ENCODE data around the gene EPHA8.

The EPHA8 gene

DNA sequence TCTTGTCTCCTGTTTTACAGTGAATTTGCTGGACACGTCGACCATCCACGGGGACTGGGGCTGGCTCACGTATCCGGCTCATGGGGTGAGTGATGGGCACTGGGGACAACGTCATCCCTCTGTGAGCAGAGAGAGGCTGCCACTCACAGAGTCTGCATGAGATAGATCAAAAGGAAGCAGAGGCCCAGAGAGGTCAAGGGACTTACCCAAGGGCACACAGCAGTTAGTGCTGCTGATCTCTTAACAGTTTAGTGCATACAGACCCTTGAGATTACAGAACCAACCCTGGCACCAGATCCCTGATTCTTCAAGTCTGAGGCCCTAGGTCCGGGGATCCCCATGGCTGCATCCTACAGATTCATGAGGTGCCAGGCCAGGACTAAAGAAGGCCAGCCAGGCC is 6.0 kb downstream of the EPHA8 start:
- DNase-seq: no peak

DNA sequence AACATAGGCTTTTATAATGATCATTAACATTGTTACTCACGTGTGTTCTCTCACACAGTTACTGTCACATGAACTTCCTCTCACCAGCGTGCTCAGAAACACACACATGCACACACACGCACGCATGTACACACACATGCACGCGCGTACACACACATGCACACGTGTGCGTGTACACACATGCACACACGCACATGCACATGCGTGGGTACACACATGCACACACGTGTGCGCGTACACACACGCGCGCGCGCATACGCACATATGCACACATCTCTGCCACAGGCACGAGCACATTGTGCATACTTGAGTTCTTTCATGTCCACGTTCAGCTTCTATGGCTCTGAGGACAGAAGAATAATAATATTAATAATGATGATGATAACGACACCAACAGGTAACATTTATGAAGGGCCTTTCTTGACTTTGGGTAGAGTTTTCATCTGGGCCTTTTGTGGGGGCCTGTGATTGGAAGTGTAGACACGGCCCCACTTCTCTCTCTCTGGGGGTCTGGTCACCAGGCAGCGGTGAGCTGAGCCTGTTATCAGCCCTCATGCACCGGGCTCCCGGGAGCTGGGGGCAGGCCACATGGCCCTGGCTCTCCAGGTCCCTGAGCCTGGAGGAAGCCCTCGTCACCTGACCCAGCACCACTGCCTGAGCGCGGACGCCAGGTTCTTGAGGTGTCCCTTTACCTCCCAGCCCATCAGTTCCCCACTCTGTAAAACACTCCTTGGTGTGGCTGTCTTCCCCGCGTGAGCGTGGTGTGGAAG is 7.0 kb downstream of the EPHA8 start:
- no peak for DNase-seq

DNA sequence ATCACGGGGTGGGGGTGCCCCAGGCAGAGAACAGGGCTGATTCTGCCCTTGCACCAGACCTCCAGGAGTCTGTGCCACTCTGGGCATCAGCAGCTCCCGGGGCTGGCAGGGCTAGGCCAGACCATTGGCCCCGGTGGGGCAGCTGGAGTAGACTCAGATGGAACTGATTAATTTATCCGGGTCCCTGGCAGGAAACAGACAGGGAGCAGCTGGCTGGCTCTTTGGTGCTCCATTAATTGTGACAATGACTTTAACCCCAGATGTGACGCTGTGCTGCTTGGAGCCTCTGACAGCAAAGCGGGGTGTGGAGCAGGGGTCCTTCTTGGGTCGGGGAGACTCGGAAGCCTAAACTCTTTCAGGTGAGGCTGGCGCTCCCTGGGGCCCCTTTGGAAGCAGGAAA is 9.5 kb downstream of the EPHA8 start:
- no peak for DNase-seq

DNA sequence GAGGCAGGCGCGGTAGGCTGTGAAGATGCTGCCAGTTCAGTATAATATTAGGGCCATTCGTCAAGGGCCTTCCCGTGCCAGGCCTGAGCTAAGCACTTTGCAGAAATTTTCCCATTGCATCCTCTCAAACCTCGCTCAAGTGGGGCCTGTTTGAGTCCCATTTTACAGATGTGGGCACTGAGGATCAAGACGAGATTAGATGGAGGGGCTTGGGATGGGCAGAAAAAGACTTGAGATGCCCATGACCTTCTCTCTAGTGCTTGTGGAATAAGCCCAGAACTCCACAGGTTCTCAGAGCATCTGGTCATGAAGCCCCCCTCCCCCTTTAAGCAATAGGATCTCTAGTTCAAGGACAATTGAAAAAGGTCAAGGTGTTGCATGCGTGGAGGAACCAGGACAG is 9.9 kb downstream of the EPHA8 start:
- no peak for DNase-seq

DNA sequence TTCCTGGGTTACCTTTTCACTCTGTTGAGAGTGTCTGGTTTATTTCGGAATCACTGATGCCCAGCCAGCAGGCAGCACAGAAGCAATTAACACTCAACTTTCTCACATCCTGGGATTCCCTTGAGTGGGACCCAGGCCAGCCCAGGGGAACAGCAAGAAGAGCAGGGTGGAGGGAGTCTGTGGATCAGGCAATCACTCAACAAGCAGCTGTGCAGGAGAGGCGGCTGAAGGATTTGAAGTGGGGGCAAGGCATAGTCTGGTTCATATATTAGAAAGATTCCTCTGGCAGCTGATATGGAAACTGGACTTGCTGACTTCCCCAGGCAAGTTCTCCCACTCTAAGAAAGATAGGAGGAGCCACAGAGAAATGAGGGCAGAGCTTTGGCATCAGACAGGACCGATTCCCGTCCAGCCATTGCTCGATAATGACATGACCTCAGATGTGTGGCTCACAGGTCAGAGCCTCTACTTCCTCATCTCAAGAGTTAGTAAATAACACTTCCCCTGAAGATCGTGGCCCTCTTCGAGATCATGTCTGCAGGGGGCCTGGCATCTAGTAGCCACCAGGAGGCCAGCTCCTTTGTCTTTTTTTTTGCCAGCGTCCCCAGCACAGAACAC is 12.4 kb downstream of the EPHA8 start:
- no peak for DNase-seq

DNA sequence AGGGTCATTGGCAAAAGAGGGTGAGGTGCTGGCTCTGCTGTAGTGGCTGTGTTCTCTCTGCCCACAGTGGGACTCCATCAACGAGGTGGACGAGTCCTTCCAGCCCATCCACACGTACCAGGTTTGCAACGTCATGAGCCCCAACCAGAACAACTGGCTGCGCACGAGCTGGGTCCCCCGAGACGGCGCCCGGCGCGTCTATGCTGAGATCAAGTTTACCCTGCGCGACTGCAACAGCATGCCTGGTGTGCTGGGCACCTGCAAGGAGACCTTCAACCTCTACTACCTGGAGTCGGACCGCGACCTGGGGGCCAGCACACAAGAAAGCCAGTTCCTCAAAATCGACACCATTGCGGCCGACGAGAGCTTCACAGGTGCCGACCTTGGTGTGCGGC is 12.9 kb downstream of the EPHA8 start:
- DNase-seq: no peak

DNA sequence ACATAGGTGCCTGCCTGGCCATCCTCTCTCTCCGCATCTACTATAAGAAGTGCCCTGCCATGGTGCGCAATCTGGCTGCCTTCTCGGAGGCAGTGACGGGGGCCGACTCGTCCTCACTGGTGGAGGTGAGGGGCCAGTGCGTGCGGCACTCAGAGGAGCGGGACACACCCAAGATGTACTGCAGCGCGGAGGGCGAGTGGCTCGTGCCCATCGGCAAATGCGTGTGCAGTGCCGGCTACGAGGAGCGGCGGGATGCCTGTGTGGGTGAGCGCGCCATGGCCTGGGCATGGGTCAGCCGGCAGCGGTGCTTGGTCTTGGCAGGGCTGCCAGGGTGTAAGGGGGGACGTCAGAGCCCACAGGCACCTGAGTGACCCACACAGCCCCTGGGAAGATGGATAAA is 13.3 kb downstream of the EPHA8 start:
- no peak for DNase-seq

DNA sequence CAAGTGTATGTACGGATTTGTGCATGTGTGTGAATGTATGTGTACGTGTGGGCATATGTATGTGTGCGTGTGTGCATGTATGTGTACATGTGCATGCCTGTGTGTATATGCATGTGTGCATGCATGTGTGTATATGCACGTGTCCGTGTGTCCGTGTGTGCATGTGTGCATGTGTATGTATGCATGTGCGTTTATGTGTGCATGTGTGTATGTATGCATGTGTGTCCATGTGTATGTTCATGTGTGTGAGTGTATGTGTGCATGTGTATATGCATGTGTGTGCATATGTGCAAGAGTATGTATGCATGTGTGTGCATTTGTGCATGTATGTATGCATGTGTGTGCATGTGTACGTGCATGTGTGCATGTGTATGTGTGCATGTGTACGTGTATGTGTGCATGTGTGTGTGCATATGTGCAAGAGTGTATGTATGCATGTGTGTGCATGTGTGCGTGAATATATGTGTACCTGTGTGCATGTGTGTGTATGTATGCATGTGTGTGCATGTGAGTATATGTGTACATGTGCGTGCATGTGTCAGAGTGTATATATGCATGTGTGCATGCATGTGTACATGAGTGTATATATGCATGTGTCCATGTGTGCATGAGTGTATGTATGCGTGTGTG is 15.6 kb downstream of the EPHA8 start:
- DNase-seq: no peak

DNA sequence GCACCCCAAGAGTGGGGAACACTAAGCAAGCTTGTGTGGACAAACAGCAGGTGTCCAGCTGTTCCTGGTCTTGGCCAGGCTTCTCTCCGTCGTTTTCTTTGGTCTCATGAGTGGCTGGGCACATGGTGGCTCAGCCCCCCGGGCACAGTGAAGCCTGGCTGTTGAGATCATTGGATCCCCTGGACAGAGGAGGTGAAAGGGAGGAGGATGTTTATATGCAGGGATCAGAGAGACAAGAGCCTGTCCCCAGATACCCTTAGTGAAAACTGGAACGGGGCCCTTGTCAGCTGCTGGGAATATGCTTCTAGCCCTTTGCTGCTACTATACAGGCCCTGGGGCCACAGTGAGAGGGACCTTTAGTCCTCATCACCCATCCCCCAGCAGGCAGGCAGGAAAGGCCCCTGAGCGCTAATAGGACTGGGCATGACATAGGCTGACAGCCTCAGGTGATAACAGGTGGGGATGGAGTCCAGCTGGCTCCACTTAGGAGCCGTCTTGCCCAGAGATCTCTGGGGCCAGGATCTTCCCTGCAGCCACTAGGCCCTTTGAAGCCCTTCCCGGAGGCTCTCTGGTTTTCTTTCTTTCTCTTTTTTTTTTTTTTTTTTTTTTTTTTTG is 16.4 kb downstream of the EPHA8 start:
- DNase-seq: no peak

DNA sequence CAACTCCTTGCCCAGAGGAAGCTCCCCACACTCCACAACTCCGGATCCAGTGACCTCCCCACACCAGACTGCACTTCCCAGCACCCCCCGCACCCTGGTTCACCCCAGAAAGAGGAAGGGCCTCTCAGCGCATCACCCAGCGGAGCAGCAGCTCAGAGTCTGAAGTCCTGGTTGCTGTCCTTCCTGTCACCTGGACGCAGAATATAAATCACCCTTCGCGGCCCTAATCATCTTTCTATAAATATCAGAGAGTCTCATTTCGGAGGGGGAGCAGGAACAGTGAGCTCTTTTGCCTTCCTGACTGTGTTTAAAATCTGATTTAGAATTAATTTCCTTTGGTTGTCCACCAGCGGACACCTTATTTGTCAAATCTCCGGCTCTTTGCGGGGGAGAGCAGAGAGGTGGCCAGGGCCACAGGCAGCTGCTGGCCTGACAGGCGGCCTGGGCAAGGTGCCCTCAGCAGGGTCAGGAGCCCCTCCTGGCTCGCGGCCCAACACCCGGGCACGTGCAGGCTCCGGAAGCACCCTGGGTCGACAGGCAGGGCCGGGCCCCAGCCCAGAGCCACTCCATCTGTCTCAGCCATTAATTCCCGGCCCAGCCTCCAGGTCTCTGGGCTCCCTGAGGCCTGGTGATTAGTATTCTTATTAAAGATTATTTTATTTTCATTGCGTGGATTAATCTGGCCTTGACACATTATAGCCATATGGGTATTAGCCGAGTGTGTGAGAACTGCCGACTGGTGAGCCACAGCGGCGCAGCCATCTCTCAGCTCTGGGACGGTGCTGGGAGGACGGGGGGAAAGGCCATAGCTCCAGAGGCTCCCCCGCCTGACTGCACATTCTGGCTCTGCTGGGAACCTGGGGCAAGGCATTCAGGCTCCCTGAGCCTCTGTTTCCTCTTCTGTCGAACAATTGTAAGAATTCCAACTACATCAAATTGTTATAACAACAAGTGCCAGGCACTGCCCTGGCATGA is 19.7 kb downstream of the EPHA8 start:
- no peak for DNase-seq

DNA sequence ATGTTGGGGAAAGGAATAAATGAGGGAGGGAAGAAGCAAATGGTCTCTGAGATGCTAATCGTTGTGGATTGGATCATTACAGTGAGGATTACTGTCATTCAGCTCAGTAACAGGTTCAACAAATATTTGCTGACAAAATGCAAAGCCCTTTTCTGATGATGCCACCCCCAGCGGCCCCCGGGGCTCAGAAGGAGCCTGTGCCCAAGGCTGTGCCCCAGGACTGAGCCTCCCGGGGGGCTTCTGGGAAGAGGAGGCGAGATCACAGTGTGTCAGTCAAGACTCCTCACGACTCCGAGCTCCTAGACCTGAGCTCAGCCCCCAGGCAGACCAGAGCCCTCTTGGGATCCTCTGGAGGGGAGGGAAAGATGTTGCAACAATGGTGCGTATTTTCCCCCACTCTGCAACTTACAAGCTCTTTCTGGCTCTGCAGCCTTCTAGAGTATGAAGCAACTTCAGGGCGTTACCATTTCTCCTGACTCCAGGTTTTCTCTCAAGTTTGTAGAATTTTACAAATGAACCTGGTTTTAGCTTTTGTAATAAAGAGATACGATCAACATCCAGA is 20.8 kb downstream of the EPHA8 start:
- no peak for DNase-seq

DNA sequence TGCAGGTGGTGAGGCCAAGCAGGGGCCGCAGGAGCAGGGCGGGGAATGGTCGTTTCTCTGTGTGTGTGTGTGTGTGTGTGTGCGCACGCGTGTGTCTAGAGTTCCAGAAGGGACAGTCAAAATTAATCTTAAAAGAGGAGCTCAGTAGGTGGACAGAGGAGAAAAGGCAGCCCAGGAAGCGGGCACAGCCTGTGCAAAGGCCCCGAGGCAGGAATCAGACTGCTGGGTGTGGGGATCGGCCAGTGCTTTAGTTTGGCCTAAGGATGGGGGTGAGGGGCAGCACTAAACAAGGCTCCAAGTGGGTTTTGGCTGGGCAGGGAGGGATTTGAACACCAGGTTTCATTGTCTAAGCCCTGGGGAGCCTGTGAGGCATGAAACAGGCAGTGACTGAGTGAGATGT is 21.7 kb downstream of the EPHA8 start:
- DNase-seq: no peak

DNA sequence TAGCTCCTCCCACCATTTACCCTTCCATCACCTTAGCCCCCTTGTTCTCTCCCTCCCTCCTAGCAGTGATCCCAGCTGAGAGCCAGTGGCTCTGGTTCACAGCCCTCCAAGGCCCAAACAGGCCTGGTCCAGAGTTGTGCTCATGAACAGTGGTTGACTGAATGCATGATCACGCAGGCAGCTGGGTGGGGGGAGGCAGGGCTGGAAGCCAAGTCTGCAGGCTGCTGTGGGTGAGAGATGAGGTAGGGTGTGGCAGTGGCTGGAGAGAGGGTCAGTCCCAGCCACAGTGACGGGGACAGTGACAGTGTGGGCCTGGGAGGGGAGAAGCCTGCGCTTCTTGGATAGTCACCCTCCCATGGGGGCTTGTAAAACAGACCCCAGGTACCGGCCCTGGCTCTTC is 22.2 kb downstream of the EPHA8 start:
- no peak for DNase-seq

DNA sequence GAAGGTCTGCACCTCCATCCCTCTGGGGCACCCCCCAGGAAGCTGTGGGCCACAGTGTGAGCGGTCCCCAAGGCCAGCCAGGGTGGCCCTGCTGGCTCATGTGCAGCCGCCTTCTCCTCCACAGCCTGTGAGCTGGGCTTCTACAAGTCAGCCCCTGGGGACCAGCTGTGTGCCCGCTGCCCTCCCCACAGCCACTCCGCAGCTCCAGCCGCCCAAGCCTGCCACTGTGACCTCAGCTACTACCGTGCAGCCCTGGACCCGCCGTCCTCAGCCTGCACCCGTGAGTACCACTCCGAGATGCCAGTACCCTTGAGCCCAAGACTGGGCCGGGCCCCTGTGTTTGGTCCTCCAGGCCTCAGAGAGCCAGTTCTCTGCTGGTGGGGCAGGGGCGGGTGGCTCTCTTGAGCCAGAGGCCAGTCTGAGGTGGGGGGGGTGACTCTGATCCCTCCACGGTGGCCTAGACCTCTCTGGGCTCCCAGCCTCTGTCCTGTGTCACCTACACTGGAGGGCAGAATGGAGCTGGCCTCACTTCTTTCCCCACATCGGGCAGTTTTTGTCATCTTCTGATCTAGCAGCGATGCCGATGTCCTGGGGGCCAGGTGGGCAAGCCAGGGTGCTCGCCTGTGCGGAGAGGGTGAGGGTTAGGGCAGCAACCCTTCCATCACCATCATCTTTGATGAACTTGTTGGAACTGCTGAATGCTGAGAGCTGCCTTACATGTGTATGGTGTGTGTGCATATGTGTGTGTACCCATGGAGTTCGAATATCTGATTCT is 23.3 kb downstream of the EPHA8 start:
- no peak for DNase-seq

DNA sequence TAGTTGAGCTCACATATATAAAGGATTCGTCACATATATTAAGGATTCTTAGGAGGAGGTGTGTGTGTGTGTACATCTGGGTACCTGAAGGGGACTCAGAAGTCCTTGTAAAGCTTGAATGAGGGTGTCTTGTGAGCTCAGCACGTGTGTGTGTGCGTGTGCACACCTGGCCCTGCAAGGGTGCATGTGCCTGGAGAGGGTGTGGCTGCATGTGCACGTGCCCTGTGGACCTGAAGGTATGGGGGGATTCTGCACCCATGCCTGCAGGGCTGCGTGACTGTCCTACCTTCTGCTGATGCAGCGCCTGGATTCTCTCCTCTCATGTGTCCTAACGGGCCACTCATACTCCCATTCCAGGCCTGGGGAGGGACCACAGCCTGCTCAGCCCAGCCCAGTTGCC is 24.0 kb downstream of the EPHA8 start:
- DNase-seq: no peak

DNA sequence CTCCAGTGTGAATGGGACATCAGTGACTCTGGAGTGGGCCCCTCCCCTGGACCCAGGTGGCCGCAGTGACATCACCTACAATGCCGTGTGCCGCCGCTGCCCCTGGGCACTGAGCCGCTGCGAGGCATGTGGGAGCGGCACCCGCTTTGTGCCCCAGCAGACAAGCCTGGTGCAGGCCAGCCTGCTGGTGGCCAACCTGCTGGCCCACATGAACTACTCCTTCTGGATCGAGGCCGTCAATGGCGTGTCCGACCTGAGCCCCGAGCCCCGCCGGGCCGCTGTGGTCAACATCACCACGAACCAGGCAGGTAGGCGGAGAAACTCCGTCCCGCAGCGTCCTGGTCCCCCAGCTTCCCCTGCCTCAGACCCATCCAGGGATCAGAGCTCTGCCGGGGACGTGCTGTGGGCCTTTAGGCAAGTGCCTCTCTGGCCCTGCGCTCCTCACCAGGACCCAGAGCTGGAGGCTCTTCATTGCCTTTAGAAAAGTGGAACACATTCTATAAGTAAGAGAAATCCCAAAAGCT is 25.7 kb downstream of the EPHA8 start:
- DNase-seq: no peak

DNA sequence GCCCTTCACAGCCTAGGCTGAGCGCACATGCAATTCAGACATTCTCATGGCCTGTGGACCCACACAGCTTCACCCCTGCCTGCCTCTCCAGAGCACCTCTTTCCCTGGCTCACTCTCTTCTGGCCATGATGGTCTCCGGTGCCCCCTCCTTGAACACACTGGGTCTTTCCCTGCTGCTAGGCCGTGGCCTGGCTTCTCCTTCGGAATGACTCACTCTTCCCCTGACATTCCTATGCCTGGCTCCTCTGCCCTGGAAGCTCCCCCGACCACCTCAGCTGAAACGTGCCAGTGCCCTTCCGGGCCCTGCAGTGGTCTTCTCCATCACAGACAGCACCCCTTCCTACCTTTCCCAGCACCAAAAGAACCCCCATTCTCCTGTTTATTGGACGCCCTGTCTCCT is 28.3 kb downstream of the EPHA8 start:
- peak; percentile 9 for DNase-seq

DNA sequence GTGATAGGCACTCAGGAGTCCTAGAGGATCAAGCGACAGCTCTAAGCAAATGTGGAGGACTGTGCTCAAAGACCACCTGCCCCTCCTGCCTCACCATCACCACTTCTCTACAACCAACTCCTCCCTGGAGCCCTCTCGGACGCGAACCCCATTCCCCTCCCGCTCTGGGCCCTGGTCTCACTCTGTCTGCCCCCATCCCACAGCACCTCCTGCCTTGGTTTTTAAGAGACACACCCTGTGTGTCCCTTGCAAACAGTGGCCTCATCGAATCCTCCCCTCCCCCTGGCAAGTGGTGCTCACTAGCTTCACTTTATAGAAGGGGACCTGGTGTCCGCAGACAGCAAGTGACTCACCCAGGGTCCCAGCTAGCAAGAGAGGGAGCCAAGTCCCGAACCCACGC is 28.8 kb downstream of the EPHA8 start:
- DNase-seq: no peak

DNA sequence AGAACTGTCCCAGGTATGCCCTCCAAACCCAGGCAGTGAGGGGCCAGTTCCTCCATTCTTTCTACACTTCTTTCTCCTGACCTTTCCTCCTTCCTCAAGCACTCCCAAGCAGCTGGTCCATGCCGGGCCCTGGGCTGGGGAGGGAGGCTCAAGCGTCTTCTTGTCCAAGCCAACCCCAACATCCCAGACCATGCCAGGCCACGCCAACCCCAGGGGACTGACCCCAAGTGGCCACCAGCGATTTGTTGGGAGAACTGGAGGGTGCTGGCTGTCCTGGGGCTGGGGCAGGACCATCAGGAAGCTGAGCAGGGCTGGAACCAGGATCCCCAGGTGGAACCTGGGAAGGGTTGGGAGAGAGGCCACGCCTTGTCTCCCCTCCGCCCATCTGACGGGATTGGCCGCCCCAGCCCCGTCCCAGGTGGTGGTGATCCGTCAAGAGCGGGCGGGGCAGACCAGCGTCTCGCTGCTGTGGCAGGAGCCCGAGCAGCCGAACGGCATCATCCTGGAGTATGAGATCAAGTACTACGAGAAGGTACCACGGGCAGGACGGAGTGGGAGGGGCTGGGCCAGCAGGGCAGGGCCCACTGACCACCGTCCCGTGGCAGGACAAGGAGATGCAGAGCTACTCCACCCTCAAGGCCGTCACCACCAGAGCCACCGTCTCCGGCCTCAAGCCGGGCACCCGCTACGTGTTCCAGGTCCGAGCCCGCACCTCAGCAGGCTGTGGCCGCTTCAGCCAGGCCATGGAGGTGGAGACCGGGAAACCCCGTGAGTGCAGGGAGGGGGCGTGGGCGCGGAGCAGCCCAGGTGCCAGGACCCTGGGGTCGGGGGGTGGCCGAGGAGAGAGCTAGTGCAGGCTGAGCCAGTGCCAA is 29.9 kb downstream of the EPHA8 start:
- no peak for DNase-seq

DNA sequence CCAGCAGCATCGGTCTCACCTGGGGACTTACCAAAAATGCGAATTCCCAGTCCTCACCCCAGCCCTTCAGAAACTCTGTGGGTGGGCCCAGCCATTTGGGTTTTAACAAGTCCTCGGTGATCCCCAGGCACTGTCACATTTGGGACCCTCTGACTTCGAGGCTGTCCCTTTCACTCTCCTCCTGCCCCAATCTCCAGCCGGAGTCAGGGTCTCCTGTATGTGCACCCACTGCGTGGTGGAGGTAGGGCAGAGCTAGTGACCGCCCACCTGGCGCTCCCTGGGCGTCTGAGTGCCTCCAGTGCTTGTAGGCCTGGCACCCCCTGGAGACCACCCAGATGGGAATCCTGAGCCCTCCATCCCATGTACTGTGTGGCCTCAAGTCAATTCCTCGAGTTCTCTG is 31.1 kb downstream of the EPHA8 start:
- no peak for DNase-seq

All from NCI-H226 (cell line).